Mammary epithelial cell (primary cell): ENCODE data around the gene GGT6.

Experiments used
- EZH2 ChIP-seq: IDR thresholded peaks from 2 replicates; pipeline ENCODE4 v1.6.1; 2012; ENCODE audit warnings: low read length, inconsistent platforms, borderline replicate concordance
- TF ChIP-seq, protein P1 (sequence below), 2 donors: IDR thresholded peaks in 1 of 2; conservative IDR thresholded peaks in 1 of 2; 2 replicates each; pipeline ENCODE4 v1.5.1; 2011 to 2012; ENCODE audit warnings: inconsistent platforms in 2 of 2, low read length in 2 of 2, mild to moderate bottlenecking in 2 of 2, control low read depth in 1 of 2, low read depth in 1 of 2; ENCODE audit not compliant: insufficient read depth in 1 of 2; ENCODE audit errors: extremely low read depth in 1 of 2

DNA sequence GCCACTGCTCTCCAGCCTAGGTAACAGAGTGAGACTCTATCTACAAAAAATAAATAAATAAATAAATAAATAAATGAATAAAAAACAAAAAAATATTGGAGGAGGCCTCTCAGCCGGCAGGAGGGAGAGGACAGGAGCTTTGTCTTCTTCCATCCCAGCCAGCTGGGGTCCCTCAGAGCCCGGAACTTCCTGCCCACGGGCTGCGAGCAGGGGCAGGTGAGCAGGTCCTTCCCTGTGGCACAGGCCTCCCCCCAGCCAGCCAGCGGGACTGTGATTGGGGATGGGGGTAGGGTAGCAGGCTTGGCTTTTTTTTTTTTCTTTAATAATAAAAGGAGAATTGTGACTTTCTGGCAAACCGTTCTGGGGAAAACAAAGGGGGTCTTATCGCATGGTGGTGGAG is 34.0 kb upstream of the GGT6 start:
- TF ChIP-seq, protein P1, sequence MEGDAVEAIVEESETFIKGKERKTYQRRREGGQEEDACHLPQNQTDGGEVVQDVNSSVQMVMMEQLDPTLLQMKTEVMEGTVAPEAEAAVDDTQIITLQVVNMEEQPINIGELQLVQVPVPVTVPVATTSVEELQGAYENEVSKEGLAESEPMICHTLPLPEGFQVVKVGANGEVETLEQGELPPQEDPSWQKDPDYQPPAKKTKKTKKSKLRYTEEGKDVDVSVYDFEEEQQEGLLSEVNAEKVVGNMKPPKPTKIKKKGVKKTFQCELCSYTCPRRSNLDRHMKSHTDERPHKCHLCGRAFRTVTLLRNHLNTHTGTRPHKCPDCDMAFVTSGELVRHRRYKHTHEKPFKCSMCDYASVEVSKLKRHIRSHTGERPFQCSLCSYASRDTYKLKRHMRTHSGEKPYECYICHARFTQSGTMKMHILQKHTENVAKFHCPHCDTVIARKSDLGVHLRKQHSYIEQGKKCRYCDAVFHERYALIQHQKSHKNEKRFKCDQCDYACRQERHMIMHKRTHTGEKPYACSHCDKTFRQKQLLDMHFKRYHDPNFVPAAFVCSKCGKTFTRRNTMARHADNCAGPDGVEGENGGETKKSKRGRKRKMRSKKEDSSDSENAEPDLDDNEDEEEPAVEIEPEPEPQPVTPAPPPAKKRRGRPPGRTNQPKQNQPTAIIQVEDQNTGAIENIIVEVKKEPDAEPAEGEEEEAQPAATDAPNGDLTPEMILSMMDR (conservative IDR thresholded peaks at IDR 0.05 in 1 of 2, IDR thresholded peaks at IDR 0.05 in 1 of 2; ENCODE audit: extremely low read depth in 1 of 2, insufficient read depth in 1 of 2, low read depth in 1 of 2, low read length in 2 of 2): no peak
- no peak for TF ChIP-seq EZH2
